Measurements from ENCODE around the gene CDADC1.

GRCh38 chr13:49210669-49211068 is 37.1 kb upstream of the CDADC1 start:
- no peak for TF ChIP-seq EP300 (IDR thresholded peaks at IDR 0.05)
- TF ChIP-seq POLR2A (IDR thresholded peaks at IDR 0.05), result no peak
- TF ChIP-seq CTCF (IDR thresholded peaks at IDR 0.05), result no peak
- no peak for TF ChIP-seq POLR2AphosphoS5 (IDR thresholded peaks at IDR 0.05)

All from sigmoid colon (tissue), 4 donors.